ENCODE results near the gene STX17.

DNA sequence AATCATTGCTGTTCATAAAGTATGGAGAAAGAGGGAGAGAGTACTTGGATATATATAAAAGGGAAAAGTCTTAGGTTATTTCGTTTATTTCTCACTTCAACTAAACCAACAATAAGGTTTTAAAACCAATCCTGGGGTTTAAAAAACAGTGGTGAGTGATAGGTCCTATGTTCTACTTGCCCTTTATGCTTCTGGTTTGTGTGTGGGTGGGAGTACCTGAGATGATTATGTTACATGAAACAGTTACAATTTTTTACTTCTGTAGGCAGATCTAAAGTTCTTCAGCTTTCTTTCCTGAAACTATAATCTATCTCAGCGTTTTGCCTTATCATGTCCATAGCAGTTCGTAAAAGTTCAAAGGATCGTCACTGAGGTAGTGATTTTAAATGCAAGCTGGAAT, 49.2 kb downstream of the STX17 start:
- TF ChIP-seq, protein P1, sequence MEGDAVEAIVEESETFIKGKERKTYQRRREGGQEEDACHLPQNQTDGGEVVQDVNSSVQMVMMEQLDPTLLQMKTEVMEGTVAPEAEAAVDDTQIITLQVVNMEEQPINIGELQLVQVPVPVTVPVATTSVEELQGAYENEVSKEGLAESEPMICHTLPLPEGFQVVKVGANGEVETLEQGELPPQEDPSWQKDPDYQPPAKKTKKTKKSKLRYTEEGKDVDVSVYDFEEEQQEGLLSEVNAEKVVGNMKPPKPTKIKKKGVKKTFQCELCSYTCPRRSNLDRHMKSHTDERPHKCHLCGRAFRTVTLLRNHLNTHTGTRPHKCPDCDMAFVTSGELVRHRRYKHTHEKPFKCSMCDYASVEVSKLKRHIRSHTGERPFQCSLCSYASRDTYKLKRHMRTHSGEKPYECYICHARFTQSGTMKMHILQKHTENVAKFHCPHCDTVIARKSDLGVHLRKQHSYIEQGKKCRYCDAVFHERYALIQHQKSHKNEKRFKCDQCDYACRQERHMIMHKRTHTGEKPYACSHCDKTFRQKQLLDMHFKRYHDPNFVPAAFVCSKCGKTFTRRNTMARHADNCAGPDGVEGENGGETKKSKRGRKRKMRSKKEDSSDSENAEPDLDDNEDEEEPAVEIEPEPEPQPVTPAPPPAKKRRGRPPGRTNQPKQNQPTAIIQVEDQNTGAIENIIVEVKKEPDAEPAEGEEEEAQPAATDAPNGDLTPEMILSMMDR (IDR thresholded peaks at IDR 0.05; ENCODE audit: poor library complexity), result no peak
- no peak for TF ChIP-seq EZH2 (IDR thresholded peaks at IDR 0.05; ENCODE audit: borderline replicate concordance)
